Measurements from ENCODE around the gene RNU1-4. TPM values are rescaled to one million over a fixed set of nuclear protein-coding genes. Genes with fewer than 3 reads are reported as not detected.
"Not testable (repeated sequence)": the region's sequence is repeated elsewhere in the genome, so short reads cannot be mapped to it uniquely, and the experiment has no call there.

RNU1-4 gene
- total RNA-seq, 1 donor from 2014 or later: 1,356 TPM

GRCh38 chr1:16727190-16728111, 12.9 kb upstream of the RNU1-4 start:
- no peak overlapping the region for H3K4me2 ChIP-seq (ENCODE audit: low read length)
- TF ChIP-seq EZH2 (IDR thresholded peaks at IDR 0.05; ENCODE audit: insufficient read depth, low read length) (no peak), CTCF (IDR thresholded peaks at IDR 0.05; ENCODE audit: insufficient read depth, low read depth, low read length) (no peak)
- peak; percentile 52 for DNase-seq (ENCODE audit: low read depth)
- no peaks in the 10 kb centered on the region for H3K36me3 ChIP-seq (ENCODE audit: insufficient read depth, low read length)
- no peaks in the 10 kb centered on the region for H4K20me1 ChIP-seq (ENCODE audit: insufficient read depth, low read length)
- no peaks in the 10 kb centered on the region for H3K9me3 Mint-ChIP-seq (ENCODE audit: unreplicated experiment)
- no peaks in the 10 kb centered on the region for H3K9me3 ChIP-seq (ENCODE audit: insufficient read depth, low read depth, low read length)
- H3K36me3 Mint-ChIP-seq (ENCODE audit: low read depth, unreplicated experiment): no peaks in the 10 kb centered on the region
- no peaks in the 10 kb centered on the region for H3K4me1 ChIP-seq (ENCODE audit: insufficient read depth, low read length)
- no peaks in the 10 kb centered on the region for H3K4me1 Mint-ChIP-seq (ENCODE audit: low read depth, unreplicated experiment)
- no peak overlapping the region for H3K27ac Mint-ChIP-seq (ENCODE audit: unreplicated experiment)
- H3K79me2 ChIP-seq (ENCODE audit: insufficient read depth, low read length): no peaks in the 10 kb centered on the region
- no peak overlapping the region for H3K9ac ChIP-seq (ENCODE audit: low read length)
- peaks cover 29% of the 10 kb centered on the region for H3K27me3 ChIP-seq (ENCODE audit: insufficient read depth, low read length)
- H3K4me3 Mint-ChIP-seq (ENCODE audit: unreplicated experiment): no peak overlapping the region
- no peak for FAIRE-seq
- no peak overlapping the region for H3K27ac ChIP-seq (ENCODE audit: low read depth, low read length)
- peaks cover 11% of the 10 kb centered on the region for H3K27me3 Mint-ChIP-seq (ENCODE audit: low read depth, unreplicated experiment)
- no peak overlapping the region for H3K4me3 ChIP-seq (ENCODE audit: insufficient read depth, low read depth, low read length)
- H2AFZ ChIP-seq (ENCODE audit: low read depth, low read length): no peak overlapping the region

- H3K4me3 Mint-ChIP-seq (ENCODE audit: unreplicated experiment); H3K4me1 ChIP-seq (ENCODE audit: insufficient read depth, low read length); H3K4me1 Mint-ChIP-seq (ENCODE audit: low read depth, unreplicated experiment); H3K36me3 Mint-ChIP-seq (ENCODE audit: low read depth, unreplicated experiment); H2AFZ ChIP-seq (ENCODE audit: low read depth, low read length); H4K20me1 ChIP-seq (ENCODE audit: insufficient read depth, low read length); H3K79me2 ChIP-seq (ENCODE audit: insufficient read depth, low read length); DNase-seq (ENCODE audit: low read depth); H3K9ac ChIP-seq (ENCODE audit: low read length); H3K36me3 ChIP-seq (ENCODE audit: insufficient read depth, low read length); H3K27ac ChIP-seq (ENCODE audit: low read depth, low read length); H3K27me3 Mint-ChIP-seq (ENCODE audit: low read depth, unreplicated experiment); H3K4me2 ChIP-seq (ENCODE audit: low read length); H3K4me3 ChIP-seq (ENCODE audit: insufficient read depth, low read depth, low read length); H3K27ac Mint-ChIP-seq (ENCODE audit: unreplicated experiment); FAIRE-seq; H3K9me3 ChIP-seq (ENCODE audit: insufficient read depth, low read depth, low read length); H3K9me3 Mint-ChIP-seq (ENCODE audit: unreplicated experiment): not testable (repeated sequence)
- peaks cover 29% of the 10 kb centered on the region for H3K27me3 ChIP-seq (ENCODE audit: insufficient read depth, low read length)
Observed at GRCh38 chr1:16728243-16728949, 11.9 kb upstream of the RNU1-4 start.

- not testable (repeated sequence) for H3K27me3 ChIP-seq (ENCODE audit: insufficient read depth, low read length); H3K4me3 ChIP-seq (ENCODE audit: insufficient read depth, low read depth, low read length); FAIRE-seq; H3K4me3 Mint-ChIP-seq (ENCODE audit: unreplicated experiment); H3K27me3 Mint-ChIP-seq (ENCODE audit: low read depth, unreplicated experiment); H4K20me1 ChIP-seq (ENCODE audit: insufficient read depth, low read length); H3K9me3 Mint-ChIP-seq (ENCODE audit: unreplicated experiment); H3K27ac Mint-ChIP-seq (ENCODE audit: unreplicated experiment); H3K4me2 ChIP-seq (ENCODE audit: low read length); H3K79me2 ChIP-seq (ENCODE audit: insufficient read depth, low read length); H3K9me3 ChIP-seq (ENCODE audit: insufficient read depth, low read depth, low read length); H3K4me1 Mint-ChIP-seq (ENCODE audit: low read depth, unreplicated experiment); DNase-seq (ENCODE audit: low read depth); H3K36me3 ChIP-seq (ENCODE audit: insufficient read depth, low read length); H3K27ac ChIP-seq (ENCODE audit: low read depth, low read length); H3K36me3 Mint-ChIP-seq (ENCODE audit: low read depth, unreplicated experiment); H3K4me1 ChIP-seq (ENCODE audit: insufficient read depth, low read length); H3K9ac ChIP-seq (ENCODE audit: low read length); H2AFZ ChIP-seq (ENCODE audit: low read depth, low read length)
Observed at GRCh38 chr1:16732254-16732896, 7.9 kb upstream of the RNU1-4 start.

GRCh38 chr1:16741230-16741629, 914 bp downstream of the RNU1-4 start:
- H3K36me3 ChIP-seq (ENCODE audit: insufficient read depth, low read length); H3K9me3 ChIP-seq (ENCODE audit: insufficient read depth, low read depth, low read length); H3K27ac ChIP-seq (ENCODE audit: low read depth, low read length); H3K79me2 ChIP-seq (ENCODE audit: insufficient read depth, low read length); FAIRE-seq; H3K4me2 ChIP-seq (ENCODE audit: low read length); H2AFZ ChIP-seq (ENCODE audit: low read depth, low read length); H3K4me3 Mint-ChIP-seq (ENCODE audit: unreplicated experiment); H3K27me3 ChIP-seq (ENCODE audit: insufficient read depth, low read length); H3K36me3 Mint-ChIP-seq (ENCODE audit: low read depth, unreplicated experiment); H3K4me1 Mint-ChIP-seq (ENCODE audit: low read depth, unreplicated experiment); H3K9me3 Mint-ChIP-seq (ENCODE audit: unreplicated experiment); H3K4me3 ChIP-seq (ENCODE audit: insufficient read depth, low read depth, low read length); DNase-seq (ENCODE audit: low read depth); H3K9ac ChIP-seq (ENCODE audit: low read length); H4K20me1 ChIP-seq (ENCODE audit: insufficient read depth, low read length); H3K27me3 Mint-ChIP-seq (ENCODE audit: low read depth, unreplicated experiment); H3K27ac Mint-ChIP-seq (ENCODE audit: unreplicated experiment); H3K4me1 ChIP-seq (ENCODE audit: insufficient read depth, low read length): not testable (repeated sequence)

GRCh38 chr1:16747660-16748059, 7.3 kb downstream of the RNU1-4 start:
- H3K27ac Mint-ChIP-seq (ENCODE audit: unreplicated experiment); FAIRE-seq; H3K27me3 ChIP-seq (ENCODE audit: insufficient read depth, low read length); H2AFZ ChIP-seq (ENCODE audit: low read depth, low read length); H3K9me3 Mint-ChIP-seq (ENCODE audit: unreplicated experiment); H3K9me3 ChIP-seq (ENCODE audit: insufficient read depth, low read depth, low read length); H4K20me1 ChIP-seq (ENCODE audit: insufficient read depth, low read length); H3K36me3 ChIP-seq (ENCODE audit: insufficient read depth, low read length); H3K4me1 ChIP-seq (ENCODE audit: insufficient read depth, low read length); H3K4me1 Mint-ChIP-seq (ENCODE audit: low read depth, unreplicated experiment); H3K27me3 Mint-ChIP-seq (ENCODE audit: low read depth, unreplicated experiment); H3K27ac ChIP-seq (ENCODE audit: low read depth, low read length); H3K4me3 ChIP-seq (ENCODE audit: insufficient read depth, low read depth, low read length); DNase-seq (ENCODE audit: low read depth); H3K79me2 ChIP-seq (ENCODE audit: insufficient read depth, low read length); H3K9ac ChIP-seq (ENCODE audit: low read length); H3K4me3 Mint-ChIP-seq (ENCODE audit: unreplicated experiment); H3K36me3 Mint-ChIP-seq (ENCODE audit: low read depth, unreplicated experiment); H3K4me2 ChIP-seq (ENCODE audit: low read length): not testable (repeated sequence)

Data from astrocyte (in vitro differentiated cells and primary cell).